SH-SY5Y (cell line): ENCODE data around the gene NBL1.

ENCODE experiments used
- GATA2 ChIP-seq: IDR thresholded peaks from 2 replicates; pipeline ENCODE4 v1.6.1; 2011; ENCODE audit warnings: mild to moderate bottlenecking, low read depth, low read length
- GATA3 ChIP-seq: IDR thresholded peaks from 2 replicates; pipeline ENCODE4 v1.6.1; 2011; ENCODE audit warnings: low read depth, mild to moderate bottlenecking, low read length, moderate library complexity

DNA sequence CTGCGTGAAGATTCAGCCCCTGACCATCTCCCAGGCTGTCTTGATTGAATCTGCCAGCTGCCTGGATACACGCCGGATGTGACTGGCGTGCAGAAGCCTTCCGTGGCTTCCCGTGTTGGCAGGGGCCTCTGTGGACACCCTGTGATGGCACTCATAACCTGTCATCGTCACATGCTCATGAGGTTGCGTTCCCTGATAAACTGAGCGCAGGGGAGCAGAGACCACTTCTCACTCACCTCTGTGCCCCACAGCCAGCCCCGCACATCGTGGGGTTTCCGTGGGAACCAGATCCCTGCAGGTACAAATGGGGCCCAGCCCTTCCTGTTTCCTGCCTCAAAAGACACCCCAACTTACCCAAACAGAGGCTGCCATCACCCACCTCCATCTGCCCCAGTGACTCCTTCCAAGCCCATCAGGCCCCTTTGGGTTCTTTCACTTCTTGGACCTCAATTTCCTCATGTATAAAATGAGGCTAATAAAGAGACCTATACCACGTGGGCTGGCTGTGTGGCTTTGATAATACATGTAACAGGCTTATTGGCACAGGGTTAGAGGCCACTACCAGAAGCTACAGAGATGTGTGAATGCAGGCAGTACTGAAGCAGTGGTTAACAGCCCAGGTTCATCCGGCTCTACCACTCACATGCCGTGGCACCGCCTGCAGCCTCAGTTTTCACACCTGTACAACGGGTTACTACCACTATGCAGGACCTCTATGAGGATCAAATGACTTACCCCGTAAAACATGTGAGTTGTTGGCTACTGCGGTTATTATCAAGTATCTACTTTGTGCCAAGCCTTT, 44.1 kb downstream of the NBL1 start:
- no peak for TF ChIP-seq GATA3
- TF ChIP-seq GATA2, result no peak
